Activated CD4-positive, alpha-beta T cell treated with anti-CD3 and anti-CD28 coated beads, Interleukin-2, amount 10 ng/mL, durations not matched to agents 7 days and 5 days (primary cell): ENCODE data around the gene CLN6. TPM values are rescaled to one million over a fixed set of nuclear protein-coding genes. Genes with fewer than 3 reads are reported as not detected.
"Not testable (repeated sequence)": the region's sequence is repeated elsewhere in the genome, so short reads cannot be mapped to it uniquely, and the experiment has no call there.

ENCODE experiments used
- CTCF ChIA-PET: fragments of 350-600 bp; sonication (Branson Sonifier 250); formaldehyde crosslinking; loops from one replicate; lab custom pipeline; 2021; ENCODE audit warnings: antibody characterized with exemption; lab: Charles Lee
- POLR2A ChIA-PET: fragments of 350-600 bp; sonication (Branson Sonifier 250); formaldehyde crosslinking; loops from one replicate; lab custom pipeline; 2021; ENCODE audit warnings: antibody characterized with exemption; lab: Charles Lee
- DNase-seq: peaks from one replicate; pipeline ENCODE4 v3.0.0-alpha.2; 2020
- H3K27ac Mint-ChIP-seq: one replicate; pipeline ENCODE4 v1.8.0; 2021; ENCODE audit warnings: mild to moderate bottlenecking, moderate library complexity, mixed read lengths
- H3K27me3 Mint-ChIP-seq: one replicate; pipeline ENCODE4 v1.8.0; 2021; ENCODE audit warnings: mixed read lengths
- H3K36me3 Mint-ChIP-seq: one replicate; pipeline ENCODE4 v1.8.0; 2021; ENCODE audit warnings: low read depth, mixed read lengths
- H3K4me1 Mint-ChIP-seq: one replicate; pipeline ENCODE4 v1.8.0; 2021; ENCODE audit warnings: mixed read lengths
- H3K4me3 Mint-ChIP-seq: one replicate; pipeline ENCODE4 v1.8.0; 2021; ENCODE audit warnings: mild to moderate bottlenecking, moderate library complexity, mixed read lengths
- H3K9me3 Mint-ChIP-seq: one replicate; pipeline ENCODE4 v1.8.0; 2021; ENCODE audit warnings: mixed read lengths
- total RNA-seq, 2 experiments: library from RNA; stranded (reverse); gene quantifications; one replicate each; pipeline ENCODE4 v1.2.3, GENCODE V29; 2021

CLN6 gene
- total RNA-seq, 2 experiments from 2014 or later, result 57.6 to 61.9 TPM

DNA sequence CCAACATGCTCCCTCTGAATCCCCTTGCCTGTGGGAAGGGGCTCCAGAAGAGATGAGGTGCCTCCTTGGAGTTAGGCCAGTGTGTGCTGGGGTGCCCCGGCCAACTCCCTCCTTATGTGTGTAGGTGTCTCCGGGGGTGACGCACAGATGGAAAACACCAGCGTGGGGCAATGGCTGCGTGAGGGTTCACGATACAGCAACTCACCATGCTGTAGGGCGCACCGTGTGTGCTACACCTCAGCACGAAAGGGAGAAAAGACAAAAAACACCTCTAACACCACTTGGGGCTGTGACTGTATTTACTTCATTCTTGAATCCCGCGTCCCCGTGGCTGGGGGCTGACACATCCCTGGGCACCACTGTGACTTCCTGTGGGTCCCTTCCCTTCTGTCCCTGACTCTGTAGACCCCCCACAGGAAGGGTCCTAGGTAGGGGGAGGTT is 22.8 kb downstream of the CLN6 start:
- H3K4me3 Mint-ChIP-seq, result no peak overlapping the region
- no peaks in the 10 kb centered on the region for H3K27me3 Mint-ChIP-seq
- ChIA-PET CTCF (no interaction called here), POLR2A (no interaction called here)
- H3K4me1 Mint-ChIP-seq, result peaks cover 38% of the 10 kb centered on the region
- H3K9me3 Mint-ChIP-seq, result no peaks in the 10 kb centered on the region
- DNase-seq, result no peak
- H3K27ac Mint-ChIP-seq, result no peak overlapping the region
- H3K36me3 Mint-ChIP-seq, result peaks cover under 1% of the 10 kb centered on the region

- H3K4me1 Mint-ChIP-seq, result peaks cover 39% of the 10 kb centered on the region
- no peak for DNase-seq
- no peaks in the 10 kb centered on the region for H3K9me3 Mint-ChIP-seq
- peaks cover 1% of the 10 kb centered on the region for H3K36me3 Mint-ChIP-seq
- ChIA-PET POLR2A (no interaction called here), CTCF (interaction anchor here (1.0 kb wide), 1 partner anchor 11 kb away, joined by 6 read pairs; no protein-coding TSS in a partner anchor)
- no peaks in the 10 kb centered on the region for H3K27me3 Mint-ChIP-seq
- H3K27ac Mint-ChIP-seq, result peak overlapping the region; percentile 83
- H3K4me3 Mint-ChIP-seq, result peak overlapping the region; percentile 30
These were observed 23.5 kb downstream of the CLN6 start for GRCh38 chr15:68205954-68206539.

DNA sequence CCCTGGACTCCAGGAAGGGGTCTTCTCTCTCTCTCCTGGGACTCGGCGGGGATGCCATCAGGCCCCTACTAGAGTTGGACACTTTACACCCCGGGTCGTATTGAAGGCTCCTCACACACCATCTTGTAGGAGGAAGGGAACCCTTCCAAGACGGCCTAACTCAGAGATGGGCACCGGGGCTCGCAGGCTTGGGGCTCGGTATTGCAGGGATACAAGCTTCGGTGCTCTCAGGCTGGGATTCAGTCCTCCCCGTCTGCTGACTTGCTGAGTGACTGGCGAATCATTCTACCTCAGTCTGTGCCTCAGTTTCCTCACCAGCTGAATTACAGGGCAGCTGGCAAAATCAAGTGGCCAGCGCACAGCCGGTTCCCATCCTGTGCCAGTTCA is 24.0 kb downstream of the CLN6 start:
- no peaks in the 10 kb centered on the region for H3K27me3 Mint-ChIP-seq
- peaks cover 36% of the 10 kb centered on the region for H3K4me1 Mint-ChIP-seq
- POLR2A ChIA-PET, result no interaction called here
- no peak for DNase-seq
- H3K9me3 Mint-ChIP-seq, result no peaks in the 10 kb centered on the region
- peak overlapping the region; percentile 30 for H3K4me3 Mint-ChIP-seq
- CTCF ChIA-PET, result interaction anchor here (1.0 kb wide), 1 partner anchor 11 kb away, joined by 6 read pairs; no protein-coding TSS in a partner anchor
- peaks cover 1% of the 10 kb centered on the region for H3K36me3 Mint-ChIP-seq
- peak overlapping the region; percentile 83 for H3K27ac Mint-ChIP-seq

DNA sequence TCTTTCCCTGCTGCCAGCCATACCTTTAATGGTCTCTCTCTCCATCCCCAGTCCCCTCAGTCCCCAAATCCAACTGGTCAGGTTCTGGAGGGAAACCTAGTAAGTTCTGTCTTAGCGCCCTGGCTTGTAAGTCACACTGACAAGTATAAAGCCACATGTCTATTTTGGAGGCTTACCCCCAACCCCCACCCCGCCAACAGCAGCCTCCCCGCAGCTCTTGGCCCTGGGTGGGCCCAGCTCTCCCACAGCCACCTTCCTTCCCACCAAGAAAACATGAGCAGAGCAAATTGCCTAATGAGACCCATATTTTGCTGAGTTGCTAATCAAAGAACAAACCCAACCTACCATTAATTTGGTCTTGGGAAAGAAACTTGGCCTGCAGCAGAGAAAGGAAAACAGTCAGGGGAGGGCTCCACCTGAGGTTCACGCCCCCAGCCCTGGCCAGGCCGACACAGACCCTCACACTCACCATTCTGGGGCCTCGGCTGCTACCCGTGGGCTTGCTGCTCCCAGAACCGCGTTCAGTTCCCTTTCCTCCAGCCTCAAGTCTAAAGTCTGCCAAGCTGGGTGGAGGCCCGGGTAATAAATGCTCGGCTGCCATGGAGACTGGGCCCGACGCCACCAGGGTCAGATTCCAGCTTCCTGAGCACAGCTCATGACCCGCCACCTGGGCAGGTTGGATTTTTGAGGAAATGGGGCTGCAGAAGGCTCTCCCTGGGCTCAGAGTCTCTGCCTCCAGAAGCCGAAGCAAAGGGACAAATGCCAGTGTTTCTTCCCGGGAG is 24.6 kb downstream of the CLN6 start, which contains the start of gene CALML4:
Gene CALML4 (minus strand): TSS at position 557 of the 782 bp plus-strand sequence. CDS start 85 bp downstream, at position 472.
- CTCF ChIA-PET, result no interaction called here
- peak within 1 kb of the TSS; percentile 34 for H3K4me3 Mint-ChIP-seq
- POLR2A ChIA-PET, result no interaction called here
- DNase-seq, result no peak
- H3K4me1 Mint-ChIP-seq, result peaks cover 33% of the 10 kb centered on the region
- no peaks in the 10 kb centered on the region for H3K9me3 Mint-ChIP-seq
- H3K27me3 Mint-ChIP-seq, result no peaks in the 10 kb centered on the region
- H3K27ac Mint-ChIP-seq, result peak within 1 kb of the TSS; percentile 83
- H3K36me3 Mint-ChIP-seq, result peaks cover 1% of the 10 kb centered on the region

- CTCF ChIA-PET, result no interaction called here
- no peak for DNase-seq
- Mint-ChIP-seq H3K27me3 (no peaks in the 10 kb centered on the region), H3K27ac (no peak overlapping the region), H3K4me3 (no peak overlapping the region), H3K4me1 (peaks cover 27% of the 10 kb centered on the region), H3K36me3 (peaks cover 1% of the 10 kb centered on the region), H3K9me3 (no peaks in the 10 kb centered on the region)
- POLR2A ChIA-PET, result no interaction called here
These were observed 25.2 kb downstream of the CLN6 start for GRCh38 chr15:68204361-68204760.

GRCh38 chr15:68203956-68204355 is 25.6 kb downstream of the CLN6 start:
- no peak overlapping the region for H3K4me3 Mint-ChIP-seq
- no peak for DNase-seq
- H3K27me3 Mint-ChIP-seq, result no peaks in the 10 kb centered on the region
- POLR2A ChIA-PET, result no interaction called here
- no peaks in the 10 kb centered on the region for H3K9me3 Mint-ChIP-seq
- peaks cover 1% of the 10 kb centered on the region for H3K36me3 Mint-ChIP-seq
- peaks cover 23% of the 10 kb centered on the region for H3K4me1 Mint-ChIP-seq
- CTCF ChIA-PET, result no interaction called here
- no peak overlapping the region for H3K27ac Mint-ChIP-seq

DNA sequence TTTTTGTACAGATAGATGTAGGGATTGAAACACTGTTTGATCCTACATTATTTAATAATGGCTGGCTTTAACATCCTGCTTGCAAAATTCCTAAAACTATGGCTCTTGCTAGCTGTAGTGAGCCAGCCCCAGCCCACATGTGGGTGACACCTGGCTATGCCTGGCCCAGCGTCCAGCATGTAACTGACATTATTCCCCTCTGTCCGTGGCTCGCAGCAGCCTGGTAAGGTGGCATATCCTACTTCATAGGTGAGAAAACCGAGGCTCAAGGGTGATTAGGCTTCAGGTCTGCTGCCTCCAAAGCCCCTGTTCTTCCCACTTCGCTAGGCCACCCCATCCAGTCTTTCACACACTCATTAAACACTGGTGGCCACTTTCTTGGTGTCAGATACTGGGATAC is 26.0 kb downstream of the CLN6 start:
- Mint-ChIP-seq H3K4me1 (peaks cover 18% of the 10 kb centered on the region), H3K4me3 (no peak overlapping the region), H3K9me3 (no peaks in the 10 kb centered on the region), H3K36me3 (peaks cover 1% of the 10 kb centered on the region), H3K27me3 (no peaks in the 10 kb centered on the region), H3K27ac (no peak overlapping the region)
- no peak for DNase-seq
- POLR2A ChIA-PET, result no interaction called here
- CTCF ChIA-PET, result no interaction called here

- DNase-seq, H3K4me3 Mint-ChIP-seq, CTCF ChIA-PET, POLR2A ChIA-PET, H3K36me3 Mint-ChIP-seq, H3K27ac Mint-ChIP-seq, H3K27me3 Mint-ChIP-seq, H3K9me3 Mint-ChIP-seq: not testable (repeated sequence)
- peaks cover 13% of the 10 kb centered on the region for H3K4me1 Mint-ChIP-seq
These were observed 26.5 kb downstream of the CLN6 start for GRCh38 chr15:68202994-68203393.

GRCh38 chr15:68201879-68202261 is 27.7 kb downstream of the CLN6 start:
- ChIA-PET CTCF (no interaction called here), POLR2A (no interaction called here)
- Mint-ChIP-seq H3K4me1 (peaks cover 11% of the 10 kb centered on the region), H3K4me3 (no peak overlapping the region), H3K36me3 (peaks cover 1% of the 10 kb centered on the region), H3K27me3 (no peaks in the 10 kb centered on the region), H3K9me3 (no peaks in the 10 kb centered on the region), H3K27ac (peak overlapping the region; percentile 69)
- no peak for DNase-seq

GRCh38 chr15:68201153-68201878 is 28.2 kb downstream of the CLN6 start:
- ChIA-PET CTCF (interaction anchor here (0.6 kb wide), 1 partner anchor 11 kb away, joined by 4 read pairs; no protein-coding TSS in a partner anchor), POLR2A (no interaction called here)
- Mint-ChIP-seq H3K36me3 (peaks cover 1% of the 10 kb centered on the region), H3K27me3 (no peaks in the 10 kb centered on the region), H3K4me1 (peaks cover 10% of the 10 kb centered on the region), H3K9me3 (no peaks in the 10 kb centered on the region), H3K4me3 (no peak overlapping the region), H3K27ac (peak overlapping the region; percentile 69)
- DNase-seq, result no peak

DNA sequence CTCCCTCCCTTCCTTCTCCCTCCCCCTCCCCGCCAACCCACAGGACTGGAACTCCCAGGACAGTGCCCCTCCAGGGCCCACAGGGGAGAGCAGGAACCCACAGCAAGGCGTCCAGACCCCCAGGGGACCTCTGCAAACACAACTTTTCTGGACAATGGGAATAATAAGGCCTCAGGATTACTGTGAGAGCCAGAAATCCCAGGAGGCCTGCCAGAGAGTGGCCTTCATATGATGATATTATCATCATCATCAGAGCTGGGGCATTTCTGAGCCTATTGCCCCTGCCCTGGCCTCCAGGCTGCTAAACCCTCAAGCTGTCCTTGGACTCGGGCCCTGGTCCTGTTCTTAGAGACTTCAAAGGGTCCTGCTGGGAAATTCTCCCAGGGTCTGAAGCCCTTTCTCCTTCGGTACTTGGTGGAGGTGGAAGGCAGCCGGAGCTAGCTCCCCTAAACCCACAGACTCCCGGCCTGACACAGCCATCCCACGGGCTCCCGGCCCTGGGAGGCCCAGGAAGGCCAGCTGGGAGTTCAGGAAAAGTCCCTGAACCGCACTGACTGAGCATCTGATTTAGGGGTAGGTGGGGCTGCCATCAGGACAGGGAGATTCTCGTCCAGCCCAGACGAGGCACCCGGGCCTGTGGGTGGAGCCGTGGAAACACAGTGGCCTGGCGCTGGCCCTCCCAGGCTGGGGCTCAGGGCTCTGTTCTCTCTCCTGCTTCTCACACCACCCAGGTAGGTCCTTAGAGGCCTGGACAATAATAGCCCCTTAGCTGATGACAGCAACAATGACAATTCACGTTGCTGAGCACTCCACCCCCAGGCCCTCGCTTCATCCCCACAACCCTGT is 29.3 kb downstream of the CLN6 start:
- Mint-ChIP-seq H3K27me3 (no peaks in the 10 kb centered on the region), H3K36me3 (peaks cover 1% of the 10 kb centered on the region), H3K4me3 (no peak overlapping the region), H3K9me3 (no peaks in the 10 kb centered on the region), H3K4me1 (peaks cover 6% of the 10 kb centered on the region), H3K27ac (no peak overlapping the region)
- no peak for DNase-seq
- ChIA-PET POLR2A (no interaction called here), CTCF (interaction anchor here (0.6 kb wide), 1 partner anchor 9 kb away, joined by 4 read pairs; no protein-coding TSS in a partner anchor)

GRCh38 chr15:68199340-68199739 is 30.2 kb downstream of the CLN6 start:
- Mint-ChIP-seq H3K36me3 (peaks cover 6% of the 10 kb centered on the region), H3K27me3 (no peaks in the 10 kb centered on the region), H3K4me3 (no peak overlapping the region), H3K9me3 (no peaks in the 10 kb centered on the region), H3K4me1 (peaks cover 2% of the 10 kb centered on the region), H3K27ac (peak overlapping the region; percentile 64)
- no peak for DNase-seq
- CTCF ChIA-PET, result no interaction called here
- POLR2A ChIA-PET, result no interaction called here
